Natural killer cell treated with Interleukin-12 subunit alpha and Interleukin-12 subunit beta and Interleukin-15 and Interleukin-18, amount 100 ng/mL, for 72 hours (primary cell): ENCODE measurements around the gene PDE2A. TPM values are rescaled to one million over a fixed set of nuclear protein-coding genes. Genes with fewer than 3 reads are reported as not detected.

Experiments
- ATAC-seq, 2 donors: fragments of 150-1000 bp; cut with Tn5 transposase in 1 of 2; sonication (Bioruptor Pico), chemical (Tn5 transposase) in 1 of 2; 2 replicates each; pipeline ENCODE4 v1.10.0; 2021
- DNase-seq: peaks from one replicate; pipeline ENCODE4 v3.0.0; 2022; ENCODE audit warnings: low spot score
- H3K27ac Mint-ChIP-seq, 2 donors: 1 replicate in 1 of 2; 2 replicates in 1 of 2; pipeline ENCODE4 v1.8.0; 2022; ENCODE audit warnings: mixed read lengths in 2 of 2, mild to moderate bottlenecking in 1 of 2, moderate library complexity in 1 of 2
- H3K27me3 Mint-ChIP-seq, 2 donors: 1 replicate in 1 of 2; 2 replicates in 1 of 2; pipeline ENCODE4 v1.8.0; 2022; ENCODE audit warnings: mixed read lengths in 2 of 2
- H3K36me3 Mint-ChIP-seq: one replicate; pipeline ENCODE4 v1.8.0; 2022; ENCODE audit warnings: mixed read lengths
- H3K4me1 Mint-ChIP-seq, 2 donors: 1 replicate in 1 of 2; 2 replicates in 1 of 2; pipeline ENCODE4 v1.8.0; 2022; ENCODE audit warnings: low read depth in 2 of 2, mixed read lengths in 2 of 2, mild to moderate bottlenecking in 1 of 2
- H3K4me3 Mint-ChIP-seq: one replicate; pipeline ENCODE4 v1.8.0; 2022; ENCODE audit warnings: mixed read lengths
- H3K9me3 Mint-ChIP-seq: 2 replicates; pipeline ENCODE4 v1.8.0; 2022; ENCODE audit warnings: mixed read lengths
- total RNA-seq, 2 donors: library from RNA; stranded (reverse); gene quantifications; one replicate each; pipeline ENCODE4 v1.2.3, GENCODE V29; 2022

Gene PDE2A
- total RNA-seq, 2 donors from 2014 or later = 2.5 to 7.7 TPM

DNA sequence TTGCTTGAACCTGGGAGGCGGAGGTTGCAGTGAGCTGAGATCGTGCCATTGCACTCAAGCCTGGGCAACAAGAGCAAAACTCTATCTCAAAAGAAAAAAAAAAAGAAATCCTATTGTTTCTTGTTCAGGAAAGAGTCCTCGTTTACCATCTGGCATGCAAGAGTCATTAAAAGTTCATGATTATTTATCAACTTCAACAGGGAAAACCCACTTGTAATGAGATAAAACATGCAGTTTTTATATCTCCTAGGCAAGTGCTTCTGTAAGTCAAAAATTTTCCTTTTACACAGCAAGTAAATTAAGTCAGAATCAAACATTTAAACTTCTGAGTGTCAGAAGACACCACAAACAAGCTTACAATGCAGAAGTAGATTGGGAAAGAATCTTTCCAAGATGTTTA is 145.2 kb downstream of the PDE2A start:
- peak overlapping the region in 1 of 2 donors; percentile 35 for H3K27ac Mint-ChIP-seq
- H3K4me1 Mint-ChIP-seq = peaks cover 10 to 18% of the 10 kb centered on the region in 2 donors
- no peaks in the 10 kb centered on the region for H3K9me3 Mint-ChIP-seq
- H3K4me3 Mint-ChIP-seq = no peak overlapping the region
- ATAC-seq = no peak
- H3K36me3 Mint-ChIP-seq = no peaks in the 10 kb centered on the region
- peaks cover 0 to 11% of the 10 kb centered on the region in 2 donors for H3K27me3 Mint-ChIP-seq
- no peak for DNase-seq

DNA sequence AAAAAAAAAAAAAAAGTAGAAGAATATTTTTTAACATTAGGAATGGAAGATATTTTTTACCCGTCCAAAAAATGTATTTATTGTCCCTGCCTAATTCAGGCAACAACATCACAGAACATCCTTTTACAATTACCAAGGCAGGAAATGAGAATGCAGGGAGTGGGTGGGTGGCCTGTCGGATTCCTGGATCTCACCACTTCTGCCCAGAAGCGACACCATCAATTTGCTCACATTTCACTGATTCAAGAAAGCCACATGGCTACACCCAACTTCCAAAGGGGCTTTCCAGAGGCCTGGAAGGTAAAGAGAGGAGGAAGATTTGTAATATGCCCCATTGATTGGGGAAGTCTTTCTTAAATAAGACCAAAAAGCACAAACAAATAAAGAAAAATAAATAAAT is 146.1 kb downstream of the PDE2A start:
- Mint-ChIP-seq H3K4me3 (no peak overlapping the region), H3K27me3 (peaks cover 0 to 11% of the 10 kb centered on the region in 2 donors), H3K9me3 (no peaks in the 10 kb centered on the region), H3K4me1 (peaks cover 17 to 28% of the 10 kb centered on the region in 2 donors), H3K36me3 (no peaks in the 10 kb centered on the region), H3K27ac (no peak overlapping the region)
- ATAC-seq (no peak), DNase-seq (no peak)

Other genes with a start within 250 kb of the PDE2A start
- 10 to 100 TPM; 43.6 to 55.6 TPM for gene CLPB, start 239.9 kb downstream of the PDE2A start, total RNA-seq
- gene ARAP1, start 78.0 kb upstream of the PDE2A start, total RNA-seq = 100 to 1,000 TPM; 206 to 220 TPM
- gene STARD10, start 119.6 kb upstream of the PDE2A start, total RNA-seq = 10 to 100 TPM in 1 of 2 donors, 1 to 10 TPM in 1; 9.5 to 17.8 TPM
- 100 to 1,000 TPM in 1 of 2 donors, 10 to 100 TPM in 1; 74.7 to 113 TPM for gene ATG16L2, start 140.0 kb upstream of the PDE2A start, total RNA-seq